PC-9 (cell line): ENCODE results near the gene RAMP1.

Experiments
- CTCF ChIP-seq: fragments of 200-600 bp; sonication (generic); conservative IDR thresholded peaks from 2 replicates; pipeline ENCODE4 v1.6.1; 2017; ENCODE audit warnings: mixed run types, antibody characterized with exemption, mild to moderate bottlenecking, moderate library complexity
- EZH2 ChIP-seq: fragments of 200-600 bp; sonication (generic); IDR thresholded peaks from 2 replicates; pipeline ENCODE4 v1.8.0; 2017; ENCODE audit warnings: antibody characterized with exemption, low read depth

GRCh38 chr2:237870126-237870525 lies 10.7 kb downstream of the RAMP1 start:
- TF ChIP-seq CTCF (no peak), EZH2 (no peak)
